WTC11 (cell line): ENCODE data around the gene USO1. TPM values are rescaled to one million over a fixed set of nuclear protein-coding genes. Genes with fewer than 3 reads are reported as not detected.

Experiments used
- ARID4B ChIP-seq: sonication (generic); formaldehyde crosslinking; IDR thresholded peaks from 2 replicates; pipeline ENCODE4 v1.8.0; 2023; ENCODE audit warnings: missing genetic modification reagents, mild to moderate bottlenecking, borderline replicate concordance
- CREB1 ChIP-seq: sonication (generic); formaldehyde crosslinking; IDR thresholded peaks from 2 replicates; pipeline ENCODE4 v1.8.0; 2023; ENCODE audit warnings: mild to moderate bottlenecking, missing genetic modification reagents
- E2F1 ChIP-seq: sonication (generic); formaldehyde crosslinking; IDR thresholded peaks from 2 replicates; pipeline ENCODE4 v1.8.0; 2022; ENCODE audit warnings: mild to moderate bottlenecking, missing genetic modification reagents
- EMX1 ChIP-seq: fragments of 250-450 bp; sonication (Bioruptor Pico); IDR thresholded peaks from 2 replicates; pipeline ENCODE4 v1.8.0; 2021; ENCODE audit warnings: mild to moderate bottlenecking
- FOXJ3 ChIP-seq: sonication (generic); formaldehyde crosslinking; IDR thresholded peaks from 2 replicates; pipeline ENCODE4 v1.9.0; 2021; ENCODE audit warnings: missing genetic modification reagents, mild to moderate bottlenecking, borderline replicate concordance
- FOXK1 ChIP-seq: sonication (generic); formaldehyde crosslinking; IDR thresholded peaks from 2 replicates; pipeline ENCODE4 v1.8.0; 2022; ENCODE audit warnings: mild to moderate bottlenecking, moderate library complexity, missing genetic modification reagents
- GRHL2 ChIP-seq: fragments of 250-450 bp; sonication (Bioruptor Pico); IDR thresholded peaks from 2 replicates; pipeline ENCODE4 v1.8.0; 2022; ENCODE audit warnings: mild to moderate bottlenecking, moderate library complexity; ENCODE audit not compliant: insufficient replicate concordance, severe bottlenecking
- GTF2I ChIP-seq: fragments of 250-450 bp; sonication (Bioruptor Pico); conservative IDR thresholded peaks from 2 replicates; pipeline ENCODE4 v1.4.0; 2021; ENCODE audit warnings: mild to moderate bottlenecking
- NFE2L1 ChIP-seq: sonication (generic); formaldehyde crosslinking; IDR thresholded peaks from 2 replicates; pipeline ENCODE4 v1.8.1; 2023; ENCODE audit warnings: missing genetic modification reagents
- NR1H2 ChIP-seq: sonication (generic); formaldehyde crosslinking; IDR thresholded peaks from 2 replicates; pipeline ENCODE4 v1.9.0; 2021; ENCODE audit warnings: mild to moderate bottlenecking, moderate library complexity, missing genetic modification reagents
- PREB ChIP-seq: sonication (generic); formaldehyde crosslinking; IDR thresholded peaks from 2 replicates; pipeline ENCODE4 v1.8.1; 2022; ENCODE audit warnings: mild to moderate bottlenecking, missing genetic modification reagents, moderate library complexity, borderline replicate concordance
- RELA ChIP-seq: sonication (generic); formaldehyde crosslinking; IDR thresholded peaks from 2 replicates; pipeline ENCODE4 v1.8.1; 2022; ENCODE audit warnings: missing genetic modification reagents, mild to moderate bottlenecking, borderline replicate concordance
- TP53 ChIP-seq: sonication (generic); formaldehyde crosslinking; IDR thresholded peaks from 2 replicates; pipeline ENCODE4 v1.8.1; 2023; ENCODE audit warnings: mild to moderate bottlenecking, missing genetic modification reagents
- USF2 ChIP-seq: sonication (generic); formaldehyde crosslinking; IDR thresholded peaks from 2 replicates; pipeline ENCODE4 v1.8.1; 2023; ENCODE audit warnings: mild to moderate bottlenecking, missing genetic modification reagents, moderate library complexity
- ZNF121 ChIP-seq: sonication (generic); formaldehyde crosslinking; IDR thresholded peaks from 2 replicates; pipeline ENCODE4 v1.8.0; 2023; ENCODE audit warnings: missing genetic modification reagents
- ZNF281 ChIP-seq: sonication (generic); formaldehyde crosslinking; IDR thresholded peaks from 2 replicates; pipeline ENCODE4 v1.8.0; 2023; ENCODE audit warnings: mild to moderate bottlenecking, missing genetic modification reagents
- ZNF416 ChIP-seq: fragments of 250-450 bp; sonication (Bioruptor Pico); IDR thresholded peaks from 2 replicates; pipeline ENCODE4 v1.9.0; 2021; ENCODE audit warnings: mild to moderate bottlenecking, inconsistent platforms
- ZNF512 ChIP-seq: sonication (generic); formaldehyde crosslinking; IDR thresholded peaks from 2 replicates; pipeline ENCODE4 v1.8.1; 2022; ENCODE audit warnings: missing genetic modification reagents, borderline replicate concordance
- ZNF532 ChIP-seq: fragments of 250-450 bp; sonication (Bioruptor Pico); IDR thresholded peaks from 2 replicates; pipeline ENCODE4 v1.9.0; 2021; ENCODE audit warnings: mild to moderate bottlenecking, borderline replicate concordance
- total RNA-seq: library from RNA; stranded (reverse); gene quantifications from 3 replicates; pipeline ENCODE4 v1.2.3, GENCODE V29; 2021

USO1 gene
- total RNA-seq, 1 experiment from 2014 or later = 162 TPM

- 0 out of 2 replicates have a peak, but pooled peaks have one; percentile 10 for TF ChIP-seq USF2 (CRISPR knock-in tag)
- TF ChIP-seq GTF2I (CRISPR knock-in tag) = no peak
- TF ChIP-seq ARID4B (CRISPR knock-in tag) = no peak; the same call in 1 of the 2 replicates
- TF ChIP-seq NFE2L1 (CRISPR knock-in tag) = no peak
- no peak for TF ChIP-seq GRHL2 (CRISPR knock-in tag)
- no peak for TF ChIP-seq ZNF281 (CRISPR knock-in tag)
- TF ChIP-seq ZNF121 (CRISPR knock-in tag) = no peak
- TF ChIP-seq FOXK1 (CRISPR knock-in tag) = no peak
- TF ChIP-seq ZNF512 (CRISPR knock-in tag) = no peak
- no peak for TF ChIP-seq ZNF416 (CRISPR knock-in tag)
- no peak for TF ChIP-seq ZNF532 (CRISPR knock-in tag)
- no peak for TF ChIP-seq E2F1 (CRISPR knock-in tag)
- TF ChIP-seq CREB1 (CRISPR knock-in tag) = no peak
- TF ChIP-seq EMX1 (CRISPR knock-in tag) = no peak
- no peak for TF ChIP-seq FOXJ3 (CRISPR knock-in tag)
- TF ChIP-seq RELA = no peak
- TF ChIP-seq NR1H2 (CRISPR knock-in tag) = no peak
- TF ChIP-seq TP53 (CRISPR knock-in tag) = no peak
- no peak for TF ChIP-seq PREB (CRISPR knock-in tag)
Measured at GRCh38 chr4:75705198-75705977, 19.0 kb upstream of the USO1 start (continued).
